ENCODE measurements around the gene ADAMTS14. TPM values are rescaled to one million over a fixed set of nuclear protein-coding genes. Genes with fewer than 3 reads are reported as not detected.

ADAMTS14 gene
- total and polyA plus RNA-seq, 3 experiments from 2014 or later: 0.06 TPM; not detected in 2

DNA sequence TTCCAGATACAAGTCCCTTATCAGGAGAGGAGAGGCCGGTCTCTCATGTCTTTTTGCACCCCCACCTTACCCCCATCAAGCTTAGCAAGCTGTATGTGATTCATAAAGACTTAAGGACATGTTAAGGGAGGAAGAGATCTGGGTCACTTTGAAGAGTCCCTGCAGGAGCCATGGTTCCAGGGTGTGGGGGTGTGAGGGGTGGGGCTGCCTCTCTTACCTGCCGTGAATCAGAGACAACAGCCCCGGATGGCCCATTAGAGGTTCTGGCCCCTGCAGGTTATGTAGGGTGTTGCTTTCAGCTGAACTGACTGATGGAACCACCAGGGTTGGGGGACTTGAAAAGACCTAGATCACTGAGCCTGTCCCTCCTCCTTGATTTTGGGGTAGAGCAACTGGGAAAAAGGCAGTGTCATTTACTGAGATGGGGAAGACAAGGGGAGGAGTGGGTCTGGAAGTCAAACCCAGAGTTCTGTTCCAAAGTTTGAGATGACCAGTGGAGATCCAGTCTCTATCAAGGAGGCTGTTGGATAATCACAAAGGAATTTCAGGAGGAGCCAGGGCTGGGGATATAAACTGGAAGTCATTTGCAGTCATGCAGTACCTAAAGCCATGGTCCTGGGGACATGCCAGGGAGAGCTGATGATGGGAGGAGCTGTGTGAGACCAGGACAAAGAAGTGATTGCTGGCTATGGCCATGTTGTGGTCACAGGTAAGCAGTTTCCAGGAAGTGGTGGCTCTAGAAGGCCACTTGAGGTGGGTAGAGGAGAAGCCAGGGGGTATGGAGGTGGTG is 23.1 kb downstream of the ADAMTS14 start:
- Mint-ChIP-seq H3K4me1 (no peaks in the 10 kb centered on the region), H3K4me3 (no peak overlapping the region), H3K9me3 (peaks cover 0 to 1% (median 0%) of the 10 kb centered on the region in 5 donors), H3K27me3 (peaks cover 0 to 2% of the 10 kb centered on the region in 2 donors), H3K27ac (no peak overlapping the region), H3K36me3 (no peaks in the 10 kb centered on the region)
- DNase-seq: no peak
- CTCF ChIA-PET: no interaction called here
- Histone ChIP-seq H3K4me1 (ENCODE audit: insufficient read depth, low read length) (no peaks in the 10 kb centered on the region), H3K27me3 (ENCODE audit: insufficient read depth, low read length, poor library complexity, severe bottlenecking) (no peaks in the 10 kb centered on the region), H3K9me3 (ENCODE audit: low read length) (no peaks in the 10 kb centered on the region), H3K4me3 (ENCODE audit: low read length) (no peak overlapping the region), H3K36me3 (ENCODE audit: insufficient read depth, low read length) (no peaks in the 10 kb centered on the region), H3K27ac (ENCODE audit: low read depth, low read length) (no peak overlapping the region)
- POLR2A ChIA-PET: no interaction called here

DNA sequence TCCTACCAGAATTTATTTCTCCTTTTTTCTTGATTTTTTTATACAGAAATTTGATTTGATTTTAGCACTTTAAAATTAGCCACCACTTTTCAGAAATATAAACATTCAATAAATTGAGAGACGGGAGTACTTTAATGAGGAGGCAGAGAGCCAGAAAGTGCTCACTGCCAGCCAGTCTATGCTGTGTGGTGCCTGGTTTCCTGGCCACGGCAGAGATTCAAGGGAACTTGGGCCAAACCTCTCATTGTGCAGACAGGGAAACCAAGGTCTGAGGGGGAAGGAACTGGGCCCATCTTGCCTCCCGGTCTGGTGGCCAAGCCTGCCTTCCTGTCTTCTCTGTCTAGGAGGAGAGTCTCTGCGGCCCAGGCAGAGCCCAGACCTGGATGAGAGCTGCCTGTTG is 25.9 kb downstream of the ADAMTS14 start:
- Mint-ChIP-seq H3K9me3 (no peaks in the 10 kb centered on the region), H3K36me3 (no peaks in the 10 kb centered on the region), H3K27me3 (peaks cover 0 to 2% of the 10 kb centered on the region in 2 donors), H3K4me1 (no peaks in the 10 kb centered on the region), H3K27ac (no peak overlapping the region), H3K4me3 (no peak overlapping the region)
- Histone ChIP-seq H3K36me3 (ENCODE audit: insufficient read depth, low read length) (no peaks in the 10 kb centered on the region), H3K27ac (ENCODE audit: low read depth, low read length) (no peak overlapping the region), H3K4me3 (ENCODE audit: low read length) (no peak overlapping the region), H3K4me1 (ENCODE audit: insufficient read depth, low read length) (no peaks in the 10 kb centered on the region), H3K27me3 (ENCODE audit: insufficient read depth, low read length, poor library complexity, severe bottlenecking) (no peaks in the 10 kb centered on the region), H3K9me3 (ENCODE audit: low read length) (no peaks in the 10 kb centered on the region)
- ChIA-PET CTCF (no interaction called here), POLR2A (no interaction called here)
- DNase-seq: no peak

DNA sequence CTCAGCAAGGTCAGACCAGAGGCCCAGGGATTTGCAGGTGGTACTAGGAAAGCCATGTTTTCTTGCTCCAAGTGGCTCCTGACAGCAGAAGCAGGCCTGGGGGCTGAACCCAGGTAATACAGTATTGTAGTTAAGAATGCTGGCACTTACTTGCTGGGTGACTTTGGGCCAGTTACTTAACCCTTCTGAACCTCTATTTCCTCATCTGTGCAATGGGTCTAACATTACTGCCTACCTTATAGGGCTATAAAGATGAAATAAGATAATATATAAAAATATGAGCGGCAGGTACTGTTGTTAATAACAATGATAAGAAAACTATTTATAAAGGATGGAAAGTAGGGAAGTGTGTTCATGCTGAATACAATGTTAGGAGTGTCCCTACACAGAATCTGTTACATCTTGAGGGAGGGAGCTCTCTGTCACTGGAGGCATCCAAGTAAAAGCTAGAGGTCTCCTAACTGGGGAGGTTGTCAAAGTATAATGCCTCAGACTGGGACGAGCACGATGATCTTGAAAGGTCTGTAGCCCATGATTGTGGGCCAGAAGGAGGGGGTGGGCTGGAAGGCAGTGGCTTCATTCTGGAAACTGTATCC is 26.9 kb downstream of the ADAMTS14 start:
- CTCF ChIA-PET: no interaction called here
- Histone ChIP-seq H3K4me1 (ENCODE audit: insufficient read depth, low read length) (no peaks in the 10 kb centered on the region), H3K27ac (ENCODE audit: low read depth, low read length) (no peak overlapping the region), H3K27me3 (ENCODE audit: insufficient read depth, low read length, poor library complexity, severe bottlenecking) (no peaks in the 10 kb centered on the region), H3K9me3 (ENCODE audit: low read length) (no peaks in the 10 kb centered on the region), H3K4me3 (ENCODE audit: low read length) (no peak overlapping the region), H3K36me3 (ENCODE audit: insufficient read depth, low read length) (no peaks in the 10 kb centered on the region)
- no peak overlapping the region for H3K27ac Mint-ChIP-seq
- no peaks in the 10 kb centered on the region for H3K9me3 Mint-ChIP-seq
- H3K4me1 Mint-ChIP-seq: no peaks in the 10 kb centered on the region
- no peak for DNase-seq
- H3K27me3 Mint-ChIP-seq: peaks cover 0 to 2% of the 10 kb centered on the region in 2 donors
- no peaks in the 10 kb centered on the region for H3K36me3 Mint-ChIP-seq
- no peak overlapping the region for H3K4me3 Mint-ChIP-seq
- POLR2A ChIA-PET: no interaction called here

DNA sequence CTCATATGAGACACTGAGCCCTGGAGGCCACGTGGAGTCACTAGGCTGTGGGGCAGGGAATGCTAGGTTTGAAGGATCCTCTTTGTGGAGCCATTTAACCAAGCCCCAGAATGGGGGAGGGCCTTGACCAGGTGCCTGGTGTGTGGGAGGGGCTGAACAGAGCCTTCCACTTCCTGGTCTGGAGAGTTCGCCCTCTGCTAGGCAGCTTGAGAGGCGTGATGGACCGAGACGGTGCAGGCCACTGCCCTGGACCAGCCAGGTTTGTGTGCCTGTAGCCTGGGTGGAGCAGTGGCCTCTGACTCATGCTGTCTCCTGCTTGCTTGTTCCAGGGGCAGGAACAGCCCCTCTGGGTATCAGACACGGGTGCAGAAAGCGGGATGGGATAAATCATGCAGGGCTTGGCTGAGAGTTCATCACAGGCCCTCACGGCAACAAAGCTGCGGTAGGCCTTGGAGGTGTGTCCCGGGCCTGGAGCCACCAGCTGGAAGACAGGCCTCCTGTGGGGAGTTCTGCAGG is 27.4 kb downstream of the ADAMTS14 start:
- Mint-ChIP-seq H3K9me3 (no peaks in the 10 kb centered on the region), H3K27ac (no peak overlapping the region), H3K27me3 (peaks cover 0 to 2% of the 10 kb centered on the region in 2 donors), H3K4me3 (no peak overlapping the region), H3K4me1 (no peaks in the 10 kb centered on the region), H3K36me3 (no peaks in the 10 kb centered on the region)
- H3K36me3 ChIP-seq (ENCODE audit: insufficient read depth, low read length): no peaks in the 10 kb centered on the region
- no peaks in the 10 kb centered on the region for H3K4me1 ChIP-seq (ENCODE audit: insufficient read depth, low read length)
- no peaks in the 10 kb centered on the region for H3K9me3 ChIP-seq (ENCODE audit: low read length)
- no peak overlapping the region for H3K27ac ChIP-seq (ENCODE audit: low read depth, low read length)
- ChIA-PET POLR2A (no interaction called here), CTCF (no interaction called here)
- H3K4me3 ChIP-seq (ENCODE audit: low read length): no peak overlapping the region
- H3K27me3 ChIP-seq (ENCODE audit: insufficient read depth, low read length, poor library complexity, severe bottlenecking): no peaks in the 10 kb centered on the region
- DNase-seq: no peak

DNA sequence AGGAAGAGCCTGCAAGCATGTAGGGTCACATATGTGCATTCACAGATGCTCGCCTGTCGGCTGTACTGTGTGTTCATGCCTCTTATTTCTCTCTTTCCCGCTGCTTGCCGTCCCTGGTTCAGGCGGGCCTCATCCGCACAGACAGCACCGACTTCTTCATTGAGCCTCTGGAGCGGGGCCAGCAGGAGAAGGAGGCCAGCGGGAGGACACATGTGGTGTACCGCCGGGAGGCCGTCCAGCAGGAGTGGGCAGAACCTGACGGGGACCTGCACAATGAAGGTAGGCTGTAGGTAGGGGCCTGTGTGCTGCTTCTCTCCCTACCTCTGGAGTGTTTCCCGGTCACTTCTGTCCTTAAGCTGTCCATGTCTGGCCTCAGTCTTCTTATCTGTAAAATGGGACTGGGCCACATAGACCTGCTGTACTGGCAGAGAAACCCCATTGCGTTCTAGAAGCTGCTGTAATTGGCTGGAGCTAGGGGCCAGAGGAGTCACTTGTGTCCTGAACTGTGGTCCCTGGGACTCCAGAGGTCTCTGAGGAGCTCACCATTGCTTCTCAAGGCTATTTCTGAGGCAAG is 30.0 kb downstream of the ADAMTS14 start:
- Histone ChIP-seq H3K27ac (ENCODE audit: low read depth, low read length) (no peak overlapping the region), H3K4me1 (ENCODE audit: insufficient read depth, low read length) (no peaks in the 10 kb centered on the region), H3K27me3 (ENCODE audit: insufficient read depth, low read length, poor library complexity, severe bottlenecking) (no peaks in the 10 kb centered on the region), H3K4me3 (ENCODE audit: low read length) (no peak overlapping the region), H3K9me3 (ENCODE audit: low read length) (no peaks in the 10 kb centered on the region), H3K36me3 (ENCODE audit: insufficient read depth, low read length) (no peaks in the 10 kb centered on the region)
- Mint-ChIP-seq H3K4me1 (no peaks in the 10 kb centered on the region), H3K27me3 (peaks cover 0 to 2% of the 10 kb centered on the region in 2 donors), H3K9me3 (no peaks in the 10 kb centered on the region), H3K36me3 (no peaks in the 10 kb centered on the region), H3K27ac (peak overlapping the region in 1 of 8 donors; percentile 38), H3K4me3 (no peak overlapping the region)
- POLR2A ChIA-PET: no interaction called here
- CTCF ChIA-PET: interaction anchor here (1.2 to 1.8 kb wide), 2 partner anchors 17 to 158 kb away, joined by 3 read pairs; no protein-coding TSS in a partner anchor
- no peak for DNase-seq

DNA sequence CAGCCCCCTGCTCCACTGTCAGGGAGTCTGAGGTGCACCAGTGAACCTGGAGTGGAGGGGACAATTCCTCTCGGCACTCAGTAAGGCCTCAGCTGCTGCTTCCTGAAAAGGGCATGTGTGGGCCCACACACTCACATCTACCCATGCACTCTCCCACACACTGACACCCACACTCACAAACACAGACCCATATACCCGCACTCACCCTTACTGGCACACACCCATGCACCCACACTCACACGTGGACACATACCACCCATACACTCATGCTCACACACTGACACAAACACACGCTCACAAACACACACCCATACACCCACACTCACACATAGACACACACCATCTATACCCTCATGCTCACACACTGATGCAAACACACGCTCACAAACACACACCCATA is 31.9 kb downstream of the ADAMTS14 start:
- Mint-ChIP-seq H3K4me1 (no peaks in the 10 kb centered on the region), H3K27me3 (no peaks in the 10 kb centered on the region), H3K4me3 (no peak overlapping the region), H3K36me3 (no peaks in the 10 kb centered on the region), H3K27ac (no peak overlapping the region), H3K9me3 (no peaks in the 10 kb centered on the region)
- Histone ChIP-seq H3K36me3 (ENCODE audit: insufficient read depth, low read length) (no peaks in the 10 kb centered on the region), H3K9me3 (ENCODE audit: low read length) (no peaks in the 10 kb centered on the region), H3K4me1 (ENCODE audit: insufficient read depth, low read length) (no peaks in the 10 kb centered on the region), H3K27ac (ENCODE audit: low read depth, low read length) (no peak overlapping the region), H3K27me3 (ENCODE audit: insufficient read depth, low read length, poor library complexity, severe bottlenecking) (no peaks in the 10 kb centered on the region), H3K4me3 (ENCODE audit: low read length) (no peak overlapping the region)
- ChIA-PET POLR2A (no interaction called here), CTCF (interaction anchor here (1.8 kb wide), 1 partner anchor 160 kb away, joined by 3 read pairs; no protein-coding TSS in a partner anchor)
- no peak for DNase-seq

DNA sequence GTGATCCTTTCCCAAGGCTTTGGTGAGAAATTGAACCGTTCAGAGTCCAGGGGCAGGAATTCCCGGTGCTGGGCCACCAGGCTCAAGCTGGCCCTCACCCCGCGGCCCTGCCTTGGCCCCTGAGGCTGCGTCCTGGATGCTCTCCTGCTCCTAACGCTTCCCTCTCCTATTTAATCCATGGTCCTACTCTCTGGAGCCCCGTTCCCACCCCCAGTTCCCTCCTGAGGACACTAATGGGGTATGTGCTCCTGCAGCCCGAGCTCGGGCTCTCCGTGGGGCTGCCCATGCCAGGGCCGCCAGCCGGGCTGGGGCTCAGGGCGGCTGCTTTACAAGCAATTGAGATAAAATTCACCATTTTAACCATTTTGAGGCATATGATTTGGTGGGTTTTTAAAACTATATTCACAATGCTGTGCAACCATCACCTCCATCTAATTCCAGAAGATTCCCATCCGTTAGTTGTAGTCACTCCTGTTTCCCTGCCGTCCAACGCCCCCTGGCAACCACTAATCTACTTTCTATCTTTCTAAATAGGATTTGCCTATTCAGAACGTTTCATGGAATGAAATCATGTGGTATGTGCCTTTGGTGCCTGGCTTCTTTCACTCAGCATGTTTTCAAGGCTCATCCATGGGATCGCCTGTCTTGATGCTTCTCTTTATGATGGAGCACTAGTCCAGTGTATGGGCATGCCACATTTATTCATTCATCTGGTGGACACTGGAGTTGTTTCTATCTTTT is 33.0 kb downstream of the ADAMTS14 start:
- Histone ChIP-seq H3K27me3 (ENCODE audit: insufficient read depth, low read length, poor library complexity, severe bottlenecking) (no peaks in the 10 kb centered on the region), H3K9me3 (ENCODE audit: low read length) (no peaks in the 10 kb centered on the region), H3K4me3 (ENCODE audit: low read length) (no peak overlapping the region), H3K4me1 (ENCODE audit: insufficient read depth, low read length) (no peaks in the 10 kb centered on the region), H3K36me3 (ENCODE audit: insufficient read depth, low read length) (no peaks in the 10 kb centered on the region), H3K27ac (ENCODE audit: low read depth, low read length) (no peak overlapping the region)
- H3K27me3 Mint-ChIP-seq: peaks cover 0 to 3% of the 10 kb centered on the region in 2 donors
- H3K4me1 Mint-ChIP-seq: no peaks in the 10 kb centered on the region
- H3K27ac Mint-ChIP-seq: no peak overlapping the region
- POLR2A ChIA-PET: no interaction called here
- H3K9me3 Mint-ChIP-seq: no peaks in the 10 kb centered on the region
- no peak for DNase-seq
- CTCF ChIA-PET: no interaction called here
- no peak overlapping the region for H3K4me3 Mint-ChIP-seq
- H3K36me3 Mint-ChIP-seq: no peaks in the 10 kb centered on the region

DNA sequence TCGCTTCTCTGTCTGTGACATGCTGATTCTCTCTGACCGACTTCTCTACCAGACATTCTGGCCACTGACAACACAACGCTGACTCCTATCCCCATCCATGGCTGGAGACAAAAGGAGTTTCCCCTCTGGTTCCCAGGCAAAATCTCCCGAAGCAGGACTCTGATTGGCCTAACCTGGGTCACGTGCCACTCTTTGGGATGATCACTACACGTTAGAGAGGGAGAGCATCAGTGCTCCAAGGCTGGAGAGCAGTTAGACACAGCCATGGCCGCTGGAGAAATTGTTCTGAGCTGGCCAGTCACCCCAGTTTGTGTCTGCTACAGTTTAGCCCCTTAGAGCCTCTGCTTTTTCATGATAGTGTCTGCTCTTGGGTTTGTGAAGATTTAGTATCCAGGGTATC is 38.9 kb downstream of the ADAMTS14 start:
- Histone ChIP-seq H3K27ac (ENCODE audit: low read depth, low read length) (no peak overlapping the region), H3K27me3 (ENCODE audit: insufficient read depth, low read length, poor library complexity, severe bottlenecking) (no peaks in the 10 kb centered on the region), H3K9me3 (ENCODE audit: low read length) (no peaks in the 10 kb centered on the region), H3K36me3 (ENCODE audit: insufficient read depth, low read length) (no peaks in the 10 kb centered on the region), H3K4me3 (ENCODE audit: low read length) (no peak overlapping the region), H3K4me1 (ENCODE audit: insufficient read depth, low read length) (no peaks in the 10 kb centered on the region)
- Mint-ChIP-seq H3K36me3 (no peaks in the 10 kb centered on the region), H3K27ac (no peak overlapping the region), H3K4me1 (peaks cover 0 to 1% (median 0%) of the 10 kb centered on the region in 3 donors), H3K9me3 (no peaks in the 10 kb centered on the region), H3K27me3 (peaks cover 0 to 7% of the 10 kb centered on the region in 2 donors), H3K4me3 (no peak overlapping the region)
- DNase-seq: no peak
- ChIA-PET POLR2A (no interaction called here), CTCF (no interaction called here)

Measured in CD8-positive, alpha-beta memory T cell (primary cell).